ENCODE results near the gene BBLN.

DNA sequence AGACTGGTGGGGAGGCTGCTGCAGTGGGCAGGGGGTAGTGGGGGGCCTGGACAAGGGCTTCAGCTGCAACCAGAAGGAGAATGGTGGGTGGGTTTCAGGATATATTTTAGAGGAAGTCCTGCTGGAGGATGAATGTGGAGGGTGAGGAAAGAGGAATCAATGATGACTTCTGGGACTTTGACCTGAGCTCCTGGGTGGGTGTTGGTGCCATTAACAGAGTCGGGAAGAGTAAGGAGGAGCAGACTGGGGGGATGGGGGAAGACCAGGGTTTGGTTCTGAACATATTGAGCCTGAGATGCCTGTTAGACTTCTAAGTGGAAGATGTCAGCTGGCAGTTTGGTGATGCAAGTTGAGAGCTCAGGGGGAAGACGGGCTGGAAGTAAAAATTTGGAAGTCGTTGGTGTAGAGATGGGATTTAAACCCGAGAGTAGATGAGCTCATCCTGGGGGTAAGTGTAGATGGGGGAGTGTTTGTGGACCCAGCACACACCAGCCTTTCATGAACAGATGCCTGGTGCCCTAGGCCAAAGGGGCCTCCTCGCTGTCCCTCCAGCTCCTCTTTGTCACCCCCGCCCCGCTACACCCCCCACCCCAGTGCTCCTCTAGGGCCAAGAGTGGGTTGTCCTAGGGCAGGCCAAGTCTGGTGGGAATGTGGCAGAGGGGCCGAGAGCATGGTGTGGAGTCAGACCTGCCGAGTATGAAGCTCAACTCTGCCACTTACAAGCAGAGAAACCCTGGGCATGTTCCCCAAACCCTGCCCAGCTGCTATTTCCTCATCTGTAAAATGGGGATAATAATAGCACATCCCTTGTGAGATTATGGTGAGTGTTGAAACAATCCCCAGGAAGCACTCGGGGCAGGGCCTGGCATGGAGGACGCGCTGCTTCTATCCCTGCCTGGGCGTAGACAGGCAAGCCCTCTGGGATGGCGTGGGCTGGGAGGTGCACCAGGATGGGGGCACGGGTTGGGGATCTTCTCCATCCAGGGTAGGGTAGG lies 47.1 kb downstream of the BBLN start:
- TF ChIP-seq CTCF (conservative IDR thresholded peaks at IDR 0.05) (no peak), EZH2 (IDR thresholded peaks at IDR 0.05; ENCODE audit: low read depth) (no peak)

Measured in PC-9 (cell line).